SU-DHL-6 (cell line): Measurements from ENCODE around the gene ANKRD49.

Experiments
- H2AFZ ChIP-seq: fragments of 200-600 bp; sonication (generic); 2 replicates; pipeline ENCODE4 v1.6.1; 2014; ENCODE audit warnings: low read depth, mild to moderate bottlenecking, moderate library complexity, mixed read lengths, antibody characterized with exemption, low read length; ENCODE audit not compliant: severe bottlenecking
- H3F3A ChIP-seq: fragments of 200-600 bp; shearing (Covaris generic); 2 replicates; pipeline ENCODE4 v1.6.0; 2016; ENCODE audit warnings: antibody characterized with exemption, mild to moderate bottlenecking; ENCODE audit not compliant: insufficient read depth
- H3K27ac ChIP-seq: fragments of 200-600 bp; sonication (generic); 2 replicates; pipeline ENCODE4 v1.5.1; 2016; ENCODE audit warnings: low read depth, mild to moderate bottlenecking, low read length, moderate library complexity, mixed read lengths
- H3K27me3 ChIP-seq: fragments of 200-600 bp; sonication (generic), shearing (Covaris generic); 2 replicates; pipeline ENCODE4 v1.6.0; 2014; ENCODE audit warnings: mild to moderate bottlenecking, low read length
- H3K36me3 ChIP-seq: fragments of 200-600 bp; sonication (generic); 2 replicates; pipeline ENCODE4 v1.6.1; 2014; ENCODE audit warnings: mild to moderate bottlenecking, low read length, mixed read lengths
- H3K4me2 ChIP-seq: fragments of 300-600, 200-600 bp; shearing (Covaris generic), sonication (generic); 2 replicates; pipeline ENCODE4 v1.6.0; 2014; ENCODE audit warnings: low read length, low read depth, mild to moderate bottlenecking; ENCODE audit not compliant: poor library complexity, severe bottlenecking
- H3K4me3 ChIP-seq: fragments of 200-600 bp; sonication (generic); 2 replicates; pipeline ENCODE4 v1.5.1; 2014; ENCODE audit warnings: antibody characterized with exemption, low read length, mild to moderate bottlenecking, mixed read lengths; ENCODE audit not compliant: insufficient read depth, poor library complexity, severe bottlenecking
- H3K79me2 ChIP-seq: fragments of 200-600 bp; sonication (generic); 2 replicates; pipeline ENCODE4 v1.6.1; 2014; ENCODE audit warnings: mild to moderate bottlenecking, low read length, moderate library complexity; ENCODE audit not compliant: insufficient read depth
- H3K9ac ChIP-seq: fragments of 200-600 bp; sonication (generic); 2 replicates; pipeline ENCODE4 v1.7.0; 2014; ENCODE audit warnings: mild to moderate bottlenecking, low read length
- H3K9me2 ChIP-seq: fragments of 200-600 bp; sonication (generic); replicated peaks from 2 replicates; pipeline ENCODE4 v1.6.1; 2014; ENCODE audit warnings: low read length; ENCODE audit not compliant: insufficient read depth
- H3K9me3 ChIP-seq: fragments of 200-600 bp; sonication (generic); 2 replicates; pipeline ENCODE4 v1.6.1; 2014; ENCODE audit warnings: low read length, mixed read lengths; ENCODE audit not compliant: insufficient read depth
- H4K20me1 ChIP-seq: fragments of 200-600 bp; sonication (generic); 2 replicates; pipeline ENCODE4 v1.6.1; 2014; ENCODE audit warnings: low read depth, mild to moderate bottlenecking, antibody characterized with exemption, low read length, moderate library complexity, mixed read lengths
- CTCF ChIP-seq: fragments of 200-600 bp; sonication (generic); IDR thresholded peaks from one replicate; pipeline ENCODE4 v1.5.1; 2017; ENCODE audit warnings: antibody characterized with exemption, mild to moderate bottlenecking, low read length, moderate library complexity; ENCODE audit not compliant: insufficient read depth, poor library complexity, severe bottlenecking
- EZH2phosphoT487 ChIP-seq: fragments of 200-600 bp; sonication (generic), shearing (Covaris generic); conservative IDR thresholded peaks from 2 replicates; pipeline ENCODE4 v1.6.1; 2018; ENCODE audit warnings: mild to moderate bottlenecking, antibody characterized with exemption, low read length, moderate library complexity, mixed read lengths

The ANKRD49 gene

GRCh38 chr11:94449029-94449428, 44.8 kb upstream of the ANKRD49 start:
- Histone ChIP-seq H3K27ac (no peak overlapping the region), H3K9ac (no peak overlapping the region), H3F3A (no peaks in the 10 kb centered on the region), H3K4me3 (no peak overlapping the region), H4K20me1 (no peaks in the 10 kb centered on the region), H3K36me3 (peaks cover 18% of the 10 kb centered on the region; the same call in 1 of the 2 replicates), H3K9me2 (no peaks in the 10 kb centered on the region), H3K27me3 (no peaks in the 10 kb centered on the region), H3K9me3 (no peaks in the 10 kb centered on the region), H3K4me2 (no peak overlapping the region), H3K79me2 (no peaks in the 10 kb centered on the region), H2AFZ (no peak overlapping the region)
- TF ChIP-seq CTCF (no peak), EZH2phosphoT487 (no peak)

GRCh38 chr11:94449437-94449836, 44.3 kb upstream of the ANKRD49 start:
- H3K27ac ChIP-seq, result no peak overlapping the region
- H3K9ac ChIP-seq, result no peak overlapping the region
- H3K4me2 ChIP-seq, result no peak overlapping the region
- TF ChIP-seq EZH2phosphoT487, result no peak
- TF ChIP-seq CTCF, result no peak
- H3K9me3 ChIP-seq, result no peaks in the 10 kb centered on the region
- H3K79me2 ChIP-seq, result no peaks in the 10 kb centered on the region
- no peaks in the 10 kb centered on the region for H4K20me1 ChIP-seq
- H2AFZ ChIP-seq, result no peak overlapping the region
- H3K36me3 ChIP-seq, result peaks cover 17% of the 10 kb centered on the region; the same call in 1 of the 2 replicates
- no peaks in the 10 kb centered on the region for H3K9me2 ChIP-seq
- H3K4me3 ChIP-seq, result no peak overlapping the region
- no peaks in the 10 kb centered on the region for H3F3A ChIP-seq
- H3K27me3 ChIP-seq, result no peaks in the 10 kb centered on the region

- H4K20me1 ChIP-seq, result no peaks in the 10 kb centered on the region
- H2AFZ ChIP-seq, result no peak overlapping the region
- no peaks in the 10 kb centered on the region for H3K27me3 ChIP-seq
- no peak for TF ChIP-seq CTCF
- no peak for TF ChIP-seq EZH2phosphoT487
- H3K4me3 ChIP-seq, result no peak overlapping the region
- H3K36me3 ChIP-seq, result peaks cover 15% of the 10 kb centered on the region; the same call in 1 of the 2 replicates
- no peaks in the 10 kb centered on the region for H3K79me2 ChIP-seq
- H3K4me2 ChIP-seq, result no peak overlapping the region
- no peaks in the 10 kb centered on the region for H3K9me3 ChIP-seq
- H3F3A ChIP-seq, result no peaks in the 10 kb centered on the region
- no peak overlapping the region for H3K9ac ChIP-seq
- H3K9me2 ChIP-seq, result no peaks in the 10 kb centered on the region
- H3K27ac ChIP-seq, result no peak overlapping the region
These were observed 43.7 kb upstream of the ANKRD49 start for GRCh38 chr11:94450048-94450447.
